ENCODE measurements around the gene SYT2. TPM values are rescaled to one million over a fixed set of nuclear protein-coding genes. Genes with fewer than 3 reads are reported as not detected.
"Not testable (repeated sequence)": the region's sequence is repeated elsewhere in the genome, so short reads cannot be mapped to it uniquely, and the experiment has no call there.

The SYT2 gene
- total RNA-seq, 1 donor from 2014 or later, result not detected

GRCh38 chr1:202613571-202613970 is 96.7 kb downstream of the SYT2 start:
- no peak overlapping the region for H3K27ac ChIP-seq
- no peaks in the 10 kb centered on the region for H3K9me3 ChIP-seq
- H3K4me1 ChIP-seq, result peaks cover 24% of the 10 kb centered on the region
- peaks cover 7% of the 10 kb centered on the region for H3K27me3 ChIP-seq (ENCODE audit: low read depth)
- intact Hi-C loops (cut with DNase I), result no loop called here
- DNase-seq (no peak), ATAC-seq (no peak)
- H3K36me3 ChIP-seq, result no peaks in the 10 kb centered on the region
- TF ChIP-seq CTCF (IDR thresholded peaks at IDR 0.05), result no peak
- H3K4me3 ChIP-seq, result no peak overlapping the region

- DNase-seq; H3K27me3 ChIP-seq (ENCODE audit: low read depth); H3K36me3 ChIP-seq; H3K9me3 ChIP-seq; H3K27ac ChIP-seq; H3K4me3 ChIP-seq; intact Hi-C loops (cut with DNase I); ATAC-seq: not testable (repeated sequence)
- H3K4me1 ChIP-seq, result peaks cover 24% of the 10 kb centered on the region
Observed at GRCh38 chr1:202612036-202612435, 98.2 kb downstream of the SYT2 start.

GRCh38 chr1:202605515-202605914 is 104.7 kb downstream of the SYT2 start:
- H3K27me3 ChIP-seq (ENCODE audit: low read depth), result peaks cover 11% of the 10 kb centered on the region
- H3K36me3 ChIP-seq, result no peaks in the 10 kb centered on the region
- intact Hi-C loops (cut with DNase I), result no loop called here
- ATAC-seq (no peak), DNase-seq (no peak)
- no peak for TF ChIP-seq CTCF (IDR thresholded peaks at IDR 0.05)
- H3K4me1 ChIP-seq, result no peaks in the 10 kb centered on the region
- H3K4me3 ChIP-seq, result no peak overlapping the region
- H3K27ac ChIP-seq, result no peak overlapping the region
- no peaks in the 10 kb centered on the region for H3K9me3 ChIP-seq

- no peak for TF ChIP-seq CTCF (IDR thresholded peaks at IDR 0.05)
- intact Hi-C loops (cut with DNase I), result no loop called here
- Histone ChIP-seq H3K36me3 (no peaks in the 10 kb centered on the region), H3K4me1 (no peaks in the 10 kb centered on the region), H3K4me3 (no peak overlapping the region), H3K27me3 (ENCODE audit: low read depth) (peaks cover 11% of the 10 kb centered on the region), H3K9me3 (no peaks in the 10 kb centered on the region), H3K27ac (no peak overlapping the region)
- ATAC-seq (no peak), DNase-seq (no peak)
Observed at GRCh38 chr1:202603435-202603834, 106.8 kb downstream of the SYT2 start.

GRCh38 chr1:202600432-202601041 is 109.7 kb downstream of the SYT2 start:
- Histone ChIP-seq H3K27me3 (ENCODE audit: low read depth) (peaks cover 11% of the 10 kb centered on the region), H3K4me3 (no peak overlapping the region), H3K27ac (no peak overlapping the region), H3K9me3 (no peaks in the 10 kb centered on the region), H3K4me1 (no peaks in the 10 kb centered on the region), H3K36me3 (no peaks in the 10 kb centered on the region)
- TF ChIP-seq CTCF (IDR thresholded peaks at IDR 0.05), result no peak
- ATAC-seq (no peak), DNase-seq (no peak)
- intact Hi-C loops (cut with DNase I), result no loop called here

- Histone ChIP-seq H3K4me3 (no peak overlapping the region), H3K9me3 (no peaks in the 10 kb centered on the region), H3K27me3 (ENCODE audit: low read depth) (peaks cover 11% of the 10 kb centered on the region), H3K36me3 (no peaks in the 10 kb centered on the region), H3K4me1 (no peaks in the 10 kb centered on the region), H3K27ac (no peak overlapping the region)
- ATAC-seq (peak; percentile 73 to 87), DNase-seq (peak; percentile 61)
- intact Hi-C loops (cut with DNase I), result no loop called here
- peak; percentile 65 for TF ChIP-seq CTCF (IDR thresholded peaks at IDR 0.05)
Observed at GRCh38 chr1:202599669-202600431, 110.4 kb downstream of the SYT2 start.
